Measurements from ENCODE around the gene RAB11FIP5.
"Not testable (repeated sequence)": the region's sequence is repeated elsewhere in the genome, so short reads cannot be mapped to it uniquely, and the experiment has no call there.

Gene RAB11FIP5

GRCh38 chr2:73100956-73101355 is 11.8 kb downstream of the RAB11FIP5 start (continued):
- no peak for TF ChIP-seq ARNTL (CRISPR knock-in tag; IDR thresholded peaks at IDR 0.05; ENCODE audit: borderline replicate concordance, low read depth)
- TF ChIP-seq TSHZ2 (CRISPR knock-in tag; IDR thresholded peaks at IDR 0.05) = no peak
- TF ChIP-seq GLIS3 (CRISPR knock-in tag; IDR thresholded peaks at IDR 0.05) = no peak
- no peak for TF ChIP-seq ZNF70 (CRISPR knock-in tag; IDR thresholded peaks at IDR 0.05)
- TF ChIP-seq, protein P1, sequence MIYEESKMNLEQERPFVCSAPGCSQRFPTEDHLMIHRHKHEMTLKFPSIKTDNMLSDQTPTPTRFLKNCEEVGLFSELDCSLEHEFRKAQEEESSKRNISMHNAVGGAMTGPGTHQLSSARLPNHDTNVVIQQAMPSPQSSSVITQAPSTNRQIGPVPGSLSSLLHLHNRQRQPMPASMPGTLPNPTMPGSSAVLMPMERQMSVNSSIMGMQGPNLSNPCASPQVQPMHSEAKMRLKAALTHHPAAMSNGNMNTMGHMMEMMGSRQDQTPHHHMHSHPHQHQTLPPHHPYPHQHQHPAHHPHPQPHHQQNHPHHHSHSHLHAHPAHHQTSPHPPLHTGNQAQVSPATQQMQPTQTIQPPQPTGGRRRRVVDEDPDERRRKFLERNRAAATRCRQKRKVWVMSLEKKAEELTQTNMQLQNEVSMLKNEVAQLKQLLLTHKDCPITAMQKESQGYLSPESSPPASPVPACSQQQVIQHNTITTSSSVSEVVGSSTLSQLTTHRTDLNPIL (CRISPR knock-in tag; IDR thresholded peaks at IDR 0.05; ENCODE audit: low read depth) = no peak
- TF ChIP-seq, protein P2, sequence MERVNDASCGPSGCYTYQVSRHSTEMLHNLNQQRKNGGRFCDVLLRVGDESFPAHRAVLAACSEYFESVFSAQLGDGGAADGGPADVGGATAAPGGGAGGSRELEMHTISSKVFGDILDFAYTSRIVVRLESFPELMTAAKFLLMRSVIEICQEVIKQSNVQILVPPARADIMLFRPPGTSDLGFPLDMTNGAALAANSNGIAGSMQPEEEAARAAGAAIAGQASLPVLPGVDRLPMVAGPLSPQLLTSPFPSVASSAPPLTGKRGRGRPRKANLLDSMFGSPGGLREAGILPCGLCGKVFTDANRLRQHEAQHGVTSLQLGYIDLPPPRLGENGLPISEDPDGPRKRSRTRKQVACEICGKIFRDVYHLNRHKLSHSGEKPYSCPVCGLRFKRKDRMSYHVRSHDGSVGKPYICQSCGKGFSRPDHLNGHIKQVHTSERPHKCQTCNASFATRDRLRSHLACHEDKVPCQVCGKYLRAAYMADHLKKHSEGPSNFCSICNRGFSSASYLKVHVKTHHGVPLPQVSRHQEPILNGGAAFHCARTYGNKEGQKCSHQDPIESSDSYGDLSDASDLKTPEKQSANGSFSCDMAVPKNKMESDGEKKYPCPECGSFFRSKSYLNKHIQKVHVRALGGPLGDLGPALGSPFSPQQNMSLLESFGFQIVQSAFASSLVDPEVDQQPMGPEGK (CRISPR knock-in tag; IDR thresholded peaks at IDR 0.05; ENCODE audit: borderline replicate concordance) = no peak

- TF ChIP-seq, protein P3, sequence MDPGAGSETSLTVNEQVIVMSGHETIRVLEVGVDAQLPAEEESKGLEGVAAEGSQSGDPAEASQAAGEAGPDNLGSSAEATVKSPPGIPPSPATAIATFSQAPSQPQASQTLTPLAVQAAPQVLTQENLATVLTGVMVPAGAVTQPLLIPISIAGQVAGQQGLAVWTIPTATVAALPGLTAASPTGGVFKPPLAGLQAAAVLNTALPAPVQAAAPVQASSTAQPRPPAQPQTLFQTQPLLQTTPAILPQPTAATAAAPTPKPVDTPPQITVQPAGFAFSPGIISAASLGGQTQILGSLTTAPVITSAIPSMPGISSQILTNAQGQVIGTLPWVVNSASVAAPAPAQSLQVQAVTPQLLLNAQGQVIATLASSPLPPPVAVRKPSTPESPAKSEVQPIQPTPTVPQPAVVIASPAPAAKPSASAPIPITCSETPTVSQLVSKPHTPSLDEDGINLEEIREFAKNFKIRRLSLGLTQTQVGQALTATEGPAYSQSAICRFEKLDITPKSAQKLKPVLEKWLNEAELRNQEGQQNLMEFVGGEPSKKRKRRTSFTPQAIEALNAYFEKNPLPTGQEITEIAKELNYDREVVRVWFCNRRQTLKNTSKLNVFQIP (CRISPR knock-in tag; IDR thresholded peaks at IDR 0.05; ENCODE audit: borderline replicate concordance, low read depth) = no peak
- TF ChIP-seq ZNF70 (CRISPR knock-in tag; IDR thresholded peaks at IDR 0.05) (no peak), CSDC2 (CRISPR knock-in tag; IDR thresholded peaks at IDR 0.05) (no peak)
- ATAC-seq = no peak
These were observed 13.3 kb downstream of the RAB11FIP5 start for GRCh38 chr2:73099486-73099885.

- no peak for ATAC-seq
- TF ChIP-seq ESRRG (CRISPR knock-in tag; IDR thresholded peaks at IDR 0.05) = no peak
- TF ChIP-seq ZC3H10 (CRISPR knock-in tag; IDR thresholded peaks at IDR 0.05) = no peak
- no peak for TF ChIP-seq TCF4 (CRISPR knock-in tag; IDR thresholded peaks at IDR 0.05; ENCODE audit: borderline replicate concordance)
- no peak for TF ChIP-seq BACH2 (CRISPR knock-in tag; IDR thresholded peaks at IDR 0.05; ENCODE audit: borderline replicate concordance)
- TF ChIP-seq RARB (CRISPR knock-in tag; IDR thresholded peaks at IDR 0.05) = no peak
- TF ChIP-seq SNAI2 (CRISPR knock-in tag; IDR thresholded peaks at IDR 0.05) = no peak
- TF ChIP-seq GLIS3 (CRISPR knock-in tag; IDR thresholded peaks at IDR 0.05) = no peak
- TF ChIP-seq PPARA (CRISPR knock-in tag; IDR thresholded peaks at IDR 0.05; ENCODE audit: borderline replicate concordance) = no peak
- no peak for TF ChIP-seq ZNF70 (CRISPR knock-in tag; IDR thresholded peaks at IDR 0.05)
- no peak for TF ChIP-seq CSDC2 (CRISPR knock-in tag; IDR thresholded peaks at IDR 0.05)
- TF ChIP-seq ZNF8 (CRISPR knock-in tag; IDR thresholded peaks at IDR 0.05) = no peak
- TF ChIP-seq TOX (CRISPR knock-in tag; IDR thresholded peaks at IDR 0.05; ENCODE audit: borderline replicate concordance) = no peak
- TF ChIP-seq, protein P4, sequence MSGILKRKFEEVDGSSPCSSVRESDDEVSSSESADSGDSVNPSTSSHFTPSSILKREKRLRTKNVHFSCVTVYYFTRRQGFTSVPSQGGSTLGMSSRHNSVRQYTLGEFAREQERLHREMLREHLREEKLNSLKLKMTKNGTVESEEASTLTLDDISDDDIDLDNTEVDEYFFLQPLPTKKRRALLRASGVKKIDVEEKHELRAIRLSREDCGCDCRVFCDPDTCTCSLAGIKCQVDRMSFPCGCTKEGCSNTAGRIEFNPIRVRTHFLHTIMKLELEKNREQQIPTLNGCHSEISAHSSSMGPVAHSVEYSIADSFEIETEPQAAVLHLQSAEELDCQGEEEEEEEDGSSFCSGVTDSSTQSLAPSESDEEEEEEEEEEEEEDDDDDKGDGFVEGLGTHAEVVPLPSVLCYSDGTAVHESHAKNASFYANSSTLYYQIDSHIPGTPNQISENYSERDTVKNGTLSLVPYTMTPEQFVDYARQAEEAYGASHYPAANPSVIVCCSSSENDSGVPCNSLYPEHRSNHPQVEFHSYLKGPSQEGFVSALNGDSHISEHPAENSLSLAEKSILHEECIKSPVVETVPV (CRISPR knock-in tag; IDR thresholded peaks at IDR 0.05) = no peak
- TF ChIP-seq OSR1 (CRISPR knock-in tag; IDR thresholded peaks at IDR 0.05) = no peak
These were observed 16.8 kb downstream of the RAB11FIP5 start for GRCh38 chr2:73095910-73096309.

- not testable (repeated sequence) for ATAC-seq
These were observed 19.0 kb downstream of the RAB11FIP5 start for GRCh38 chr2:73093601-73094218.
